NCI-H510A treated with DMSO at 0.1 percent for 48 hours (cell line): ENCODE data around the gene RAB2B.

Experiments used
- DNase-seq: peaks from one replicate; lab custom pipeline; 2025; lab: John Stamatoyannopoulos, UW

The RAB2B gene

DNA sequence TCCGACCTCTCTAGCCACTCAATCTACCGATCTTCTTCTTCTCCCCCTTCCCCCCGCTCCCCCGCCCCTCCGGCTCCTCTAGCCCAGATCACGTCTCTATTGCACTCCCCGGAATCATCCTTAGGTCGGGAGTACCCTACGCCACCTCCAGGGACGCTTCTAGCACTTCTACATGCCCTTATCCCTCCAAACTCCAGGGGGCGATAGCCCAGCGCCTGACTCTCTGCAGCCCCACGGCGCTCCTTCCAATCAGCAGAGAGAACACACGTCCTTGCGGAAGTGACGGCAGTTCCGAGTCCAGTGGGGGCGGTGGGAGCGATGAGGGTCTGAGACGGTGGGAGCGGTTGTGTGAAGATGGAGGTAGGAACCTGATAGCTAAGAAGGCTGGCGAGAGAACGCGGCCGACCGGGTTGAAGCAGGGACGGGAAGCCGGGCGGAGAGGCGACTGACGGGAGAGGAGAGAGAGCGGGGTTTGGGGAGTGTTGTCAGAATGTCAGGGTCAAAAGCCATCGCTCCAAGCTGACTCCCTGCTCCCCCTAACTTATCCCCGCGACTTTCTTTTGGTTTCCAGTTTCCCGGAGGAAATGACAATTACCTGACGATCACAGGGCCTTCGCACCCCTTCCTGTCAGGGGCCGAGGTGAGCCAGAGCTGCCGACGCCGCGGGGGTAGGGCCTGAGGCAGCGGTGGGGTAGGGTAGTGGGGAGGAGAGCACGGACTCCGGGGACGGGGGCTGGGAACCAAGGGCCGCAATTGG, at the start of gene RAB2B, which contains the start of gene TOX4:
Gene RAB2B (minus strand): TSS at position 35 of the 757 bp plus-strand sequence. CDS start 87 bp downstream, outside the sequence.
Gene TOX4 (plus strand): TSS at position 271 of the 757 bp plus-strand sequence. CDS start 84 bp downstream, at position 355.
- peak; percentile 98 for DNase-seq

DNA sequence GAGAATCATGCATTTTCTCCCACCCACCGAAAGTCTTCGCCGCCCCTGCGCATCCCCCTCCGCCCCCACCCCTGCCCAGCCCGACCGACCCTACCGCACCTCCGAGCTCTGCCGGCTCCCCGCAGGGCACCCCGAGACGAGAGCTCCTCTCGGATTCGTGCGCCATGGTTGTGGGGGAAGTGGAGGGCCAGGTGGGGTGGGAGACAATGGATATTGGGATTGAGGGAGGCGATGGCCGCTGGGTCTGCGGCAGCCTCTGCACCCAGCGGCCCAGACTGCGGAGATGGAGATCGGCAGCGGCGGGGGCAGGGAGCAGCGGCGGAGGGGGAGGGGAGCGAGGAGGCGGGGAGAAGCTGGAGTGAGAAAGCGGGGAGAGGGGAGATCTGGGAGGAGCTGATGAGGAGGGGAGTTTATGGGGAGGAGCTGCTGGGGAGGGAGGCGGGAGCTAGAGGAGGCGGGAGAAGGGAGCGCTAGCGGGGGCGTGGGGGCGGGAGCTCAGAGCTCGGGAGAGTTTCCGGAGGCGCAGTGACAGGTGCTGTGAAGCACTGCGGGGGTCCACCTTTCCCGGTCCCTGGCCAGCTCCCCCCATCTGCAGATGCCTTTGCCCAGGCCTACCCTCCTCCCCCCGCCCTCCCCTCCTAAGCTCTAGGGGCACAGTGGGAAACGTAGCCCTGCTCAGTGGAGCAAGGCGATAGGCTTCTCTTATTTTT, 49.4 kb upstream of the RAB2B start, which contains the start of gene SALL2:
Gene SALL2 (minus strand): TSS at position 385 of the 710 bp plus-strand sequence. CDS start 219 bp downstream, at position 166.
- peak; percentile 88 for DNase-seq

GRCh38 chr14:21525571-21525961, 48.8 kb upstream of the RAB2B start:
- DNase-seq, result peak; percentile 14

- no peak for DNase-seq
These were observed 48.1 kb upstream of the RAB2B start for GRCh38 chr14:21524575-21525490.

DNA sequence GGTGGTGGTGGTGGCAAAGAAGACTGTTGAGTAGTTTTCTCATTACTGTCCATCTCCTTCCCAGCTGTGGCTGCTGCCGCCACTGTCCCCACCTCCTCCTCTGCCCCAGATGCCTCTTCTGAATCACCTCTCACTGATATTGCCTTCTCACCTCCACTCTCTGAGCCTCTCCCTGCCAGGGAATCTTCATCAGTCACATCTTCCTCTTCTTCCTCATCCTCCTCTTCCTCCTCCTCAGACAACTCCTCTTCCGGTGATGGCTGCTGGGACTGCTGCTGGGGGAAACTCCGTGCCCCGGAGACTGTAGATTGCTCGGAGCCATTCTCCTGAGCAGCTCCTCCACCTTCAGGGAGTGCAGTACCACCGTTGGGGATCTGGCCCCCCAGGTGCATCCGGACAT, 46.4 kb upstream of the RAB2B start:
- no peak for DNase-seq

GRCh38 chr14:21521501-21521900, 44.7 kb upstream of the RAB2B start:
- no peak for DNase-seq

DNA sequence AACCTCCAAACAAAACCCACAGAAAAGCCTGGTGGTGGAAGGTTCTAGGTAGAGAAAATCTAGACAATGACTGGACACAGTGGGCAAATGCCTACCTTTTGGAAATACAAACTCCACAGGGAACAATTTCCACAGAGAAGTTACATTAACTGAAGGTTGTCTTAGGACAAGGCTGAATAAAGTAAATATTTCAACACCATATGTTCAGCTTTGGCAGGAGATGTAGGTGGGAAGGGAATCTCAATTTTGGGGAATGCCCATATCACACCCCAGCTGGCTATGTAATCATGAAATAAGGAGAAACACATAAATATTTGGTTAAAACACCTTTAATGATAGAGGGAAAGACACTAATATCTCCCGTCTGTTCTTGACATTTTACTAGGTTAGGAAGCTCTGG, 44.0 kb upstream of the RAB2B start:
- no peak for DNase-seq

- no peak for DNase-seq
These were observed 42.0 kb upstream of the RAB2B start for GRCh38 chr14:21518725-21519124.

GRCh38 chr14:21514341-21514740, 37.6 kb upstream of the RAB2B start:
- no peak for DNase-seq

DNA sequence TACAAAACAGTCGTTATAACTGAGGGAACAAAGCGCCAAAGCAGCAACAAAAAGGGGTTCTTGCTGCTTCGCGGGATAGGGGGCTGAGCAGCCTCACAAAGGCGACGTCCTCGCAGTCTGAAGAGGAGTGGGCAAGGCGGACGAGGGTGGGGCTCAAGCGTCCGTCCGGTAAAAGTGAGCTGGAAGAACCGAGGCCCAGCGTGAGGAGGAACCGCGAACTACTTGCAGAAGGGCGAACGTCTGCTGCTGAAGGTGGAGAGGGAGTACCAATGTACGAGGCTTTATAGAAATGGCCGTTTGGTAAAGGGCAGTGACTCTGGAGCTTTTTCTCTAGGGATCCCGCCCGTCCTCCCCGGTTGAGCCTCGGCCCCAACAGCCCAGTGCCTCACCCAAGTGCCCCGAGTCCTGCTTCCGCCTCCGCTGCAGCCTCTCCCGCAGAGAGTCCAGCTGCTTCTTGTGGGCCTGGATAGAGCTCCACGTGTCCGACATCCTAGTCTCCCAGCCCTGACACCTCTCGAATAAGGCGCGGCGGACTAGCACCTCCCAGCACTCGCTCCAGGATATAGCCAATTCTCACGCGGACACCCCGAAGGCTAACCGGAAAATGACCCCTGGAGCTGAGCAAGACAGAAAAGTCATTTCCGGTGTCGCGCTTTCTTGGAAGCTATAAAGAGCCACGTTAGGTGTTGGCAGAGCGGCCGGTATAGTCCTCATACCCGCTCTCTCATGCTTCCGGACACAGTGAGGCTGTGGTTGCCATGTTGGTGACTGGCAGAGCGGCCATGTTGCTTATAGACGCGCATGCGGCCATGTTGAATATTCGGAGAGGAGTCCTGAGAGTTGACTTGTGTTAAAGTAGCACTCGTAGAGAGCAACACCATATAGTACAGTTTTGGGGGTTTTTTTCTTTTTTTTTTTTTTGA, 34.2 kb upstream of the RAB2B start, which contains the start of gene METTL3:
Gene METTL3 (minus strand): TSS at position 606 of the 923 bp plus-strand sequence. CDS start 117 bp downstream, at position 489.
- peak; percentile 98 for DNase-seq

DNA sequence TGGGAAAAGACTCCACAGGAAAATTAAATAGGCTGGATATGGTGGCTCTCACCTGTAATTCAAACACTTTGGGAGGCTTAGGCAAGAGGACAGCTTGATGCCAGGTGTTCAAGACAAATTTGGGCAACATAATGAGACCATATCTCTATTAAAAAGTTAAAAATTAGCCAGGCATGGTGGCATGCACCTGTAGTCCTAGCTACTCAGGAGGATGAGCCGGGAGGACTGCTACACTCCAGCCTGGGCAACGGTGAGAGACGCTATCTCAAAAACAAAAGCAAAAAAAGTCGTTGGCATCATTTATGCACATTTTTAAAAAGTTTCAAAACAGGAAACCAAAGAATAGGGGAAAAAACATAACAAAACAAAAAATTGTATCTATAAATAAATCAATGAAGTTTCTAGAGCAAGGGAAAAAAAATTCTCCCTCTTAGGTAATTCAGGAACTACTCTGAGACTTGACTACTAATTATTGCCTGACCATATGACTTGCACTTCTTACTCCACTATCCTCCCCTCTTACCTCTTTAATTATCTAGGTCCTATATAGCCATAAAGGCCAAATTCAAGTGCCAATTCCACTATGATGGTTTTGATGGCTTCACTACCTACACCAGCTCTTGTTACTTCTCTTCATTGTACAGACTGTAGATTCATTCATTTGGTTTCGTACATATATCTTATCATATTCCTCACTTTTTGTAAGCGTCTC, 32.8 kb upstream of the RAB2B start:
- no peak for DNase-seq

DNA sequence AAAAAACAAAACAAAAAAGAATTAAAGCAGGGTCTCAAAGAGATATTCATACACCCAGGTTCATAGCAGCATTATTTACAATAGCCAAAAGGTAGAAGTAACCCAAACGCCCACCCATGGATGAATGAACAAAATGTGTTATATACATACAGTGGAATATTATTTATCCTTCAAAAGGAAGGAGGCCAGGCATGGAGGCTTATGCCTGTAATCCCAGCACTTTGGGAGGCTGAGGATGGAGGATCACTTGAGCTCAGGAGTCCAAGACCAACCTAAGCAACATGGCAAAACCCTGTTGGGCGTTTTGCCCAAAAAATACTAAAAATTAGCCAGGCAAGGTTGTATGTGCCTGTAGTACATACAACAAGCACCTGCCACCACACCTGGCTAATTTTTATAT, 29.8 kb upstream of the RAB2B start:
- DNase-seq, result no peak

GRCh38 chr14:21505012-21505553, 28.3 kb upstream of the RAB2B start:
- DNase-seq, result no peak

GRCh38 chr14:21503376-21503775, 26.6 kb upstream of the RAB2B start:
- no peak for DNase-seq

GRCh38 chr14:21501568-21501967, 24.8 kb upstream of the RAB2B start:
- no peak for DNase-seq

DNA sequence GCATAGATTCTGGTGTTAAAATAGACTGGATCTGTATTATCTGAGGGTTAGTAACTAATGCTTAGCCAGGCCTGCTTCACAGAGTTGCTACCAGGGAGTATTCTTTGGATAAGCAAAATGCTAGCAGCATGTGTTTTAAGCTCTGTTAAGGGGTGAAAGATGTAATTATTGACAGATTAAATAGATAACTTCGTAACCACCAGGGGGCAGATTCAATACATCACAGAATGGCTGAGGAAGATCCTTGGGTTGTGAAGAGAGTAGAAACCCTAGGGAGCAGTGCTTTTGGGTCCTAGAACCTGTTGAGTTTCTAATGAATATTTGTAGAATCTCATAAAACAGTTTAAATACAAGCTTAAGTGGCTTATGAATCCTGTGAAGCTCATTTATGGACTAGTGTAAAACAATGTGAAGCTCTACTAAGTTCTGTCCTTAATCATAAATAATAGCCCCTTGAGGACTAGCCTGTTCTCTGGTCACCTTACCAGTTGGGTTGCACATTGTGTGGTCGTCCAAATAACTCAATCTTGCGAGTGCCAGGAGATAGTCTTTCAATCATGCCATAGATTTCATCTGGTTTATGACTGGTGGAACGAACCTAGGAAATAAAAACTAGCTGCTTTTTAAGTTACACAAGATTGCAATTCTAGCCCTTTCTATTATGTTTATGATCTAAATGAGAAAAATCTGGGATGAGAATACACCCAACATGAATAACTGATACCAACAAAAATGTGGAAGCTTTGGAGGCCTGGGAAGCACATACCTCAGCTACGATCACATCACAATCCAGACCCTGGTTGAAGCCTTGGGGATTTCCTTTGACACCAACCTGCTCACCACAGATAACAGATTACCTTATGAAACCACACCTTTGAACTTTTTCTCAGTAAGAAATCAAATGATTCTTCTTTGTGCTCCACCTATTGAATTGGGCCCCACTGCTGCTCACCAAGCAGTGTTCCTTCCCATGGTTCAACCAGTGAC, 22.1 kb upstream of the RAB2B start:
- peak; percentile 81 for DNase-seq

GRCh38 chr14:21496453-21496852, 19.7 kb upstream of the RAB2B start:
- no peak for DNase-seq

DNA sequence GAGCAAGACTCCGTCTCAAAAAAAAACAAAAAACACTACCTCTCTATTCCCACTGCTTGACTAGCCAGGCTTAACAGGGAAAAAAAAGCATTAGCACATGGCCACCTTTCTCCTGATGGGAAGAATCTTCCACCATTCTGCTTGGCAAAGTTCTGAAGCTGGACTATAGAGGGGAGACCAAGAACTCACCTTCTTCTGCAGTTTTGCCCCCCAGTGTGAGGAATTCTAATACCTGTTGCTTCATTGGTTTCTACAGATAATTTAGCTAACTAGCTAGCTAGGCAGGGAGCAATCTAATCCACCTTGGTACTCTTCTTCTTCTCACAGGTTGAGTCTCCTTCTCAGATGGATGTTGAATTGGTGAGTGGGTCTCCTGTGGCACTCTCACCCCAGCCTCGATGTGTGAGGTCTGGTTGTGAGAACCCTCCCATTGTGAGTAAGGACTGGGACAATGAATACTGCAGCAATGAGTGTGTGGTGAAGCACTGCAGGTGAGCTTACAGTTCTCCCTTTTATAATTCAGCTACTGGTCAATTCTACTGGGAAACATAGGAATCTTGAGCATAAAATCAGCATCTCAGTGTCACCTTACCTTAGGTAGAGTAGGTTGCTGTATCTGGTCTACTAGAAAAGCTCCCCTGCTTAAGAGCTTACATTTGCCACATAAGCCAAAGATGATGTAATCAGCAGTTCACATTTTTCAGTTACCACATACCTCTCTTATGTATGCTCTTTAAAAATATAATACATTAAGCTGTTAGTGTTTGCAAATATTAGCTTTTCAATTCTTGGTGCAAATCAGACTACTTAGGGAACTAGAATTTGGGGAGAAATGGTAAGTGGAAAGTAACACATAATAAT, 18.4 kb upstream of the RAB2B start:
- no peak for DNase-seq
